Heart left ventricle (tissue), 16 donors: ENCODE data around the gene MTMR1. TPM values are rescaled to one million over a fixed set of nuclear protein-coding genes. Genes with fewer than 3 reads are reported as not detected.

Experiments
- ATAC-seq, 4 donors: fragments of 200-7000 bp; cut with Tn5 transposase; one replicate each; pipeline ENCODE4 v1.9.1; 2020 to 2022; ENCODE audit warnings: moderate library complexity in 4 of 4, mild to moderate bottlenecking in 3 of 4, moderate number of reproducible peaks in 1 of 4
- DNase-seq, 5 donors: peaks; one replicate each; pipeline ENCODE4 v3.0.0-alpha.2; 2020
- H3K27ac ChIP-seq, 12 donors: fragments of 200-600 bp; sonication (generic) in 4 of 12; one replicate each; pipeline versions ENCODE4 v1.5.0 to v1.8.0; 2016 to 2022; ENCODE audit warnings: mild to moderate bottlenecking in 2 of 12
- H3K27me3 ChIP-seq, 9 donors: fragments of 200-600 bp; sonication (generic) in 2 of 9; one replicate each; pipeline versions ENCODE4 v1.5.1 to v1.8.0; 2016 to 2022; ENCODE audit warnings: mild to moderate bottlenecking in 3 of 9
- H3K36me3 ChIP-seq, 9 donors: fragments of 200-600 bp; sonication (generic) in 2 of 9; one replicate each; pipeline versions ENCODE4 v1.5.0 to v1.8.0; 2018 to 2022; ENCODE audit warnings: mild to moderate bottlenecking in 2 of 9
- H3K4me1 ChIP-seq, 12 donors: fragments of 200-600 bp; sonication (generic) in 4 of 12; one replicate each; pipeline versions ENCODE4 v1.5.0 to v1.8.0; 2016 to 2022; ENCODE audit warnings: mild to moderate bottlenecking in 3 of 12
- H3K4me3 ChIP-seq, 12 donors: fragments of 200-600 bp; sonication (generic) in 4 of 12; one replicate each; pipeline versions ENCODE4 v1.5.0 to v1.8.0; 2017 to 2022; ENCODE audit warnings: mild to moderate bottlenecking in 9 of 12, moderate library complexity in 4 of 12
- H3K9me3 ChIP-seq, 12 donors: fragments of 200-600 bp; sonication (generic) in 4 of 12; one replicate each; pipeline versions ENCODE4 v1.5.0 to v1.8.0; 2016 to 2022; ENCODE audit warnings: mild to moderate bottlenecking in 1 of 12
- POLR2A ChIP-seq, 2 donors: fragments of 450-650 bp; IDR thresholded peaks; one replicate each; pipeline ENCODE4 v1.6.1; 2017; ENCODE audit warnings: antibody characterized with exemption in 2 of 2, mild to moderate bottlenecking in 2 of 2, moderate library complexity in 2 of 2
- WGBS, 4 donors: extraction: QIAGEN DNeasy Blood & Tissue Kit in 2 of 4; methylation state at CpG; one replicate each; pipeline versions ENCODE4 v1.1.5 to v1.1.7; 2013 to 2018; 5-methylcytosine and 5-hydroxymethylcytosine counted together
- intact Hi-C, 10 donors: fragments of 100-400 bp; cut with DNase I; formaldehyde crosslinking; loops; one replicate each; pipeline versions ENCODE4 v1.11.1 to v1.14.2; 2022
- polyA plus RNA-seq, 2 donors: library from polyadenylated mRNA; stranded (reverse); fragments of 200-250 nt; gene quantifications; one replicate each; pipeline ENCODE4 v1.2.3, GENCODE V29; 2013
- total RNA-seq, 9 donors: library from RNA; depleted of rRNA in 2 of 9; stranded (reverse); fragments of >200 nt in 2 of 9; fragmentation: NEBNext Ultra II Directional in 3 of 9; extraction: Animal tissue kit (Norgen Biotek cat#: 25700) in 3 of 9; gene quantifications; one replicate each; pipeline versions ENCODE4 v1.1.0 to v1.2.4, GENCODE V29; 2016 to 2023
- TF ChIP-seq, protein P1 (sequence below), 12 donors: fragments of 200-600 bp; sonication (generic) in 4 of 12; IDR thresholded peaks; one replicate each; pipeline versions ENCODE4 v1.5.0 to v1.8.0; 2018 to 2022; ENCODE audit warnings: antibody characterized with exemption in 12 of 12, mild to moderate bottlenecking in 5 of 12
- donor health status: ischemic (EF 13 %, LVEDD 7.1; RV severe dilation, severe dysfunction).
- donor health status: healthy with polysubstance abuse.
- donor health status: DM: no; HTN: yes; CAD: no.
- donor health status: DM: no; HTN: no; CAD: no.
- donor health status: ischemic (EF 25% LVEDD 6.9; RV normal size, moderate dysfunction).
- donor health status: ischemic (EF 25% LVEDD 5.7; RV mildly dilated, moderate dysfunction).
- donor health status: healthy.
- donor health status: DM: yes; HTN: yes; CAD: no.
- donor health status: ischemic (EF 35%, LVEDD 5.7; RV mildly dilated, moderate dysfunction).
- donor health status: nonischemic (EF 11% LVEDD 7.7; RV severe dilation, severe dysfunction).
- donor health status: DM: yes; HTN: yes; CAD: no.
- donor health status: PGD.
- donor health status: ischemic (EF 29% LVEDD 5.4; RV normal size, mild dysfunction).
- donor health status: nonischemic (EF 23%, LVEDD 6.1; RV moderate dilation, normal function).

Gene MTMR1
- total and polyA plus RNA-seq, 11 donors, result 5.1 to 59.7 (median 21.0) TPM

DNA sequence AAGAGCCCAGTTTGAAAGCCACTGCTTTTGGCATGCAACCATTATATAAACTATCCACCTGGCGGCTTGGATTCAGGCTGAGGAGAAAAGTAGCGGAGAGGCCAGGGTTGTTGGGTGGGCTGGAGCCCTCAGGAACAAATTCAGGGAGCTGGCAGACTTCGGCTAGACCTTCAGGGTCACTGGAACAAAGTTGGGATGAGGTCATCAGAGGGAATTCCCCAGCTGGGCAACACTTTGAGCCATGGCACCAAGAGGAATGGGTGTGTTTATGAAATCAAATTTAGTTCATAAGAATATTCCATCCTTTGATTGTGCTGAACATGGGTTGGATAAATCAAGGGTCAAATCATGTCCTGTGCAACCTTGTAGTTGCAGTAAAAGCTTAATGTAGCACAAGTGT is 22.0 kb downstream of the MTMR1 start:
- no peak for ATAC-seq
- H3K4me1 ChIP-seq, result peaks cover 0 to 5% (median 0%) of the 10 kb centered on the region in 12 donors
- no peaks in the 10 kb centered on the region for H3K9me3 ChIP-seq
- no peaks in the 10 kb centered on the region for H3K27me3 ChIP-seq
- TF ChIP-seq, protein P1, sequence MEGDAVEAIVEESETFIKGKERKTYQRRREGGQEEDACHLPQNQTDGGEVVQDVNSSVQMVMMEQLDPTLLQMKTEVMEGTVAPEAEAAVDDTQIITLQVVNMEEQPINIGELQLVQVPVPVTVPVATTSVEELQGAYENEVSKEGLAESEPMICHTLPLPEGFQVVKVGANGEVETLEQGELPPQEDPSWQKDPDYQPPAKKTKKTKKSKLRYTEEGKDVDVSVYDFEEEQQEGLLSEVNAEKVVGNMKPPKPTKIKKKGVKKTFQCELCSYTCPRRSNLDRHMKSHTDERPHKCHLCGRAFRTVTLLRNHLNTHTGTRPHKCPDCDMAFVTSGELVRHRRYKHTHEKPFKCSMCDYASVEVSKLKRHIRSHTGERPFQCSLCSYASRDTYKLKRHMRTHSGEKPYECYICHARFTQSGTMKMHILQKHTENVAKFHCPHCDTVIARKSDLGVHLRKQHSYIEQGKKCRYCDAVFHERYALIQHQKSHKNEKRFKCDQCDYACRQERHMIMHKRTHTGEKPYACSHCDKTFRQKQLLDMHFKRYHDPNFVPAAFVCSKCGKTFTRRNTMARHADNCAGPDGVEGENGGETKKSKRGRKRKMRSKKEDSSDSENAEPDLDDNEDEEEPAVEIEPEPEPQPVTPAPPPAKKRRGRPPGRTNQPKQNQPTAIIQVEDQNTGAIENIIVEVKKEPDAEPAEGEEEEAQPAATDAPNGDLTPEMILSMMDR (IDR thresholded peaks at IDR 0.05), result no peak
- no peak for TF ChIP-seq POLR2A (IDR thresholded peaks at IDR 0.05)
- no peak overlapping the region for H3K27ac ChIP-seq
- H3K36me3 ChIP-seq, result peaks cover 0 to 15% (median 0%) of the 10 kb centered on the region in 9 donors
- H3K4me3 ChIP-seq, result no peak overlapping the region
- intact Hi-C loops, result loop anchor here in 1 of 10 donors (5.0 to 10.0 kb wide), 2 partner anchors 33 to 750 kb away; no protein-coding TSS in a partner anchor
- 55 to 82% (median 65%) methylated on average over 3 of the region's 3 CpGs for WGBS, 4 donors
- no peak for DNase-seq

DNA sequence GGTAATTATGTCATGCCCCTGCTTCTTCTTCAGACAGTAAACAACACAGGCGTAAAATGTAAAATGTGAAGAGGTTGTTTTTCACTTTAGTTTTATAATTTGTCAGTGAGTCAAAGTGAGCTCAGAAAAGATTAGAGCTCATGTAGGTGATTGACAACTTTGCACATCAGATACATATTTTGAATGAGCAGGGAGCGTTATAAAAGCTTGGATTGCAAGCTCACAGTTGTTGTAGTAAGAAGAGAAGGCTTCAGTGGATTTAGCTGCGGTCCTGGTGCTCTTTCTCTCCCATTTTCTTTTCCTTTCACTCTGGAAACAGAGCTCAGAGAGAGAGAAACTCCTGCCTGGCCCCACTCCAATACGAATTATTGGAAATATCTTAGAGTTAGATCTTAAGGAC is 26.4 kb downstream of the MTMR1 start:
- no peak for TF ChIP-seq POLR2A (IDR thresholded peaks at IDR 0.05)
- TF ChIP-seq, protein P1 (IDR thresholded peaks at IDR 0.05), result no peak
- Histone ChIP-seq H3K36me3 (peaks cover 0 to 15% (median 0%) of the 10 kb centered on the region in 9 donors), H3K27ac (no peak overlapping the region), H3K27me3 (no peaks in the 10 kb centered on the region), H3K4me3 (no peak overlapping the region), H3K9me3 (peaks cover 0 to 2% (median 0%) of the 10 kb centered on the region in 12 donors), H3K4me1 (peaks cover 0 to 5% (median 0%) of the 10 kb centered on the region in 12 donors)
- intact Hi-C loops, result loop anchor here in 1 of 10 donors (5.0 to 10.0 kb wide), 2 partner anchors 37 to 755 kb away; no protein-coding TSS in a partner anchor
- DNase-seq, result no peak
- 59 to 95% (median 80%) methylated on average over 4 of the region's 4 CpGs for WGBS, 4 donors
- ATAC-seq, result no peak

GRCh38 chrX:150729956-150730355 is 36.8 kb downstream of the MTMR1 start:
- peaks cover 0 to 74% (median 33%) of the 10 kb centered on the region in 9 donors for H3K36me3 ChIP-seq
- WGBS, 4 donors, result 67 to 87% (median 79%) methylated on average over 5 of the region's 5 CpGs
- intact Hi-C loops, result no loop called here

GRCh38 chrX:150730719-150731118 is 37.5 kb downstream of the MTMR1 start:
- 69 to 91% (median 80%) methylated on average over 6 of the region's 6 CpGs for WGBS, 4 donors
- no peaks in the 10 kb centered on the region for H3K4me1 ChIP-seq
- no peaks in the 10 kb centered on the region for H3K27me3 ChIP-seq
- peaks cover 0 to 81% (median 33%) of the 10 kb centered on the region in 9 donors for H3K36me3 ChIP-seq
- TF ChIP-seq, protein P1 (IDR thresholded peaks at IDR 0.05), result no peak
- no peak for TF ChIP-seq POLR2A (IDR thresholded peaks at IDR 0.05)
- ATAC-seq, result no peak
- H3K27ac ChIP-seq, result no peak overlapping the region
- H3K4me3 ChIP-seq, result no peak overlapping the region
- intact Hi-C loops, result no loop called here
- no peaks in the 10 kb centered on the region for H3K9me3 ChIP-seq
- no peak for DNase-seq

More at GRCh38 chrX:150729956-150730355, 36.8 kb downstream of the MTMR1 start:
- TF ChIP-seq, protein P1 (IDR thresholded peaks at IDR 0.05), result no peak
- TF ChIP-seq POLR2A (IDR thresholded peaks at IDR 0.05), result no peak
- H3K9me3 ChIP-seq, result peaks cover 0 to under 1% (median 0%) of the 10 kb centered on the region in 12 donors
- no peak overlapping the region for H3K27ac ChIP-seq
- H3K4me1 ChIP-seq, result no peaks in the 10 kb centered on the region
- no peak overlapping the region for H3K4me3 ChIP-seq
- DNase-seq (no peak), ATAC-seq (no peak)
- no peaks in the 10 kb centered on the region for H3K27me3 ChIP-seq
